OCI-LY1 (cell line): ENCODE measurements around the gene LIFR.

ENCODE experiments used
- H2AFZ ChIP-seq: fragments of 200-600 bp; sonication (generic), shearing (Covaris generic); 2 replicates; pipeline ENCODE4 v1.6.0; 2014; ENCODE audit warnings: antibody characterized with exemption, mild to moderate bottlenecking, low read length
- H3F3A ChIP-seq: fragments of 200-600 bp; sonication (generic), shearing (Covaris generic); 2 replicates; pipeline ENCODE4 v1.6.0; 2014; ENCODE audit warnings: mild to moderate bottlenecking, antibody characterized with exemption, low read length, moderate library complexity; ENCODE audit not compliant: insufficient read depth
- H3K27ac ChIP-seq: fragments of 200-600 bp; sonication (generic); 2 replicates; pipeline ENCODE4 v1.5.1; 2014; ENCODE audit warnings: low read length, mixed run types, mild to moderate bottlenecking, low read depth; ENCODE audit not compliant: poor library complexity, severe bottlenecking
- H3K27me3 ChIP-seq: fragments of 200-600 bp; sonication (generic); 2 replicates; pipeline ENCODE4 v1.6.0; 2014; ENCODE audit warnings: antibody characterized with exemption, mild to moderate bottlenecking, low read length, moderate library complexity; ENCODE audit not compliant: insufficient read depth
- H3K36me3 ChIP-seq: fragments of 200-600 bp; sonication (generic); 2 replicates; pipeline ENCODE4 v1.6.1; 2014; ENCODE audit warnings: mild to moderate bottlenecking, antibody characterized with exemption, low read length, moderate library complexity, mixed read lengths; ENCODE audit not compliant: insufficient read depth
- H3K4me1 ChIP-seq: fragments of 200-600 bp; sonication (generic); 2 replicates; pipeline ENCODE4 v1.5.1; 2014; ENCODE audit warnings: mild to moderate bottlenecking, low read length, moderate library complexity; ENCODE audit not compliant: insufficient read depth, severe bottlenecking
- H3K4me2 ChIP-seq: fragments of 200-600 bp; sonication (generic), shearing (Covaris generic); 2 replicates; pipeline ENCODE4 v1.6.1; 2014; ENCODE audit warnings: low read length
- H3K4me3 ChIP-seq: fragments of 200-600 bp; sonication (generic); 2 replicates; pipeline ENCODE4 v1.5.1; 2014; ENCODE audit warnings: low read length, low read depth, mild to moderate bottlenecking, mixed read lengths; ENCODE audit not compliant: poor library complexity, severe bottlenecking
- H3K79me2 ChIP-seq: fragments of 200-600 bp; shearing (Covaris generic); 2 replicates; pipeline ENCODE4 v1.6.1; 2016; ENCODE audit warnings: mixed run types, low read length, mixed read lengths; ENCODE audit not compliant: insufficient read depth
- H3K9ac ChIP-seq: fragments of 200-600 bp; sonication (generic), shearing (Covaris generic); 2 replicates; pipeline ENCODE4 v1.6.1; 2014; ENCODE audit warnings: mild to moderate bottlenecking, low read length, mixed read lengths
- H3K9me2 ChIP-seq: fragments of 200-600 bp; sonication (generic), shearing (Covaris generic); 2 replicates; pipeline ENCODE4 v1.6.1; 2014; ENCODE audit warnings: low read depth, mild to moderate bottlenecking, low read length, mixed read lengths
- H3K9me3 ChIP-seq: fragments of 200-600 bp; shearing (Covaris generic); 2 replicates; pipeline ENCODE4 v1.6.1; 2014; ENCODE audit warnings: low read length, mixed read lengths
- H4K20me1 ChIP-seq: fragments of 200-600 bp; sonication (generic), shearing (Covaris generic); 2 replicates; pipeline ENCODE4 v1.6.0; 2016; ENCODE audit warnings: mild to moderate bottlenecking, low read length; ENCODE audit not compliant: insufficient read depth
- EZH2 ChIP-seq: fragments of 200-600 bp; sonication (generic), shearing (Covaris generic); IDR thresholded peaks from 2 replicates; pipeline ENCODE4 v1.8.0; 2017; ENCODE audit warnings: borderline replicate concordance, mixed run types, mild to moderate bottlenecking, antibody characterized with exemption, low read length, moderate library complexity, mixed read lengths
- TF ChIP-seq, protein P1 (sequence below): fragments of 200-600 bp; sonication (generic), shearing (Covaris generic); IDR thresholded peaks from 2 replicates; pipeline ENCODE4 v1.5.1; 2017; ENCODE audit warnings: mild to moderate bottlenecking, antibody characterized with exemption, low read length, moderate library complexity, mixed read lengths

LIFR gene

DNA sequence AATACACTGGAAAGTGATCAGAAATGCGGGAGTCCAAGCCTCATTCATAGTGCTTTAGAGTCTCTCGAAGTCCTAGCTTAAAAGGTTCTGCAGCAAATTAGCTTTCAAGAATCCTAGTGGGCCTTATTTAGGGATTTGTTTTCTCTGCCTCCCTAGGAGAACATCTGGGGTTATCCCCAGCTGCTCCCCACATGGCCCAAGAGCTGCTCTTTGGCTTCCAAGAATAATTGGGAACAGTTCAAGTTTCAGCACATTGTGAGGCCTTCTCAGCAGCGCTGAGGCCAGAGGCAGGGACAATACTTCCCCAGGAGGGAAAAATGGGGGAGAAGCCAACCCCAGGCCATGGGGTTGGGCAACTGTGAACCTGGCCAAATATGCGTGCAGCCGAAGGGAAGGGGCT lies 108.7 kb downstream of the LIFR start:
- H3K36me3 ChIP-seq: no peaks in the 10 kb centered on the region
- no peak overlapping the region for H2AFZ ChIP-seq
- no peak for TF ChIP-seq EZH2
- TF ChIP-seq, protein P1, sequence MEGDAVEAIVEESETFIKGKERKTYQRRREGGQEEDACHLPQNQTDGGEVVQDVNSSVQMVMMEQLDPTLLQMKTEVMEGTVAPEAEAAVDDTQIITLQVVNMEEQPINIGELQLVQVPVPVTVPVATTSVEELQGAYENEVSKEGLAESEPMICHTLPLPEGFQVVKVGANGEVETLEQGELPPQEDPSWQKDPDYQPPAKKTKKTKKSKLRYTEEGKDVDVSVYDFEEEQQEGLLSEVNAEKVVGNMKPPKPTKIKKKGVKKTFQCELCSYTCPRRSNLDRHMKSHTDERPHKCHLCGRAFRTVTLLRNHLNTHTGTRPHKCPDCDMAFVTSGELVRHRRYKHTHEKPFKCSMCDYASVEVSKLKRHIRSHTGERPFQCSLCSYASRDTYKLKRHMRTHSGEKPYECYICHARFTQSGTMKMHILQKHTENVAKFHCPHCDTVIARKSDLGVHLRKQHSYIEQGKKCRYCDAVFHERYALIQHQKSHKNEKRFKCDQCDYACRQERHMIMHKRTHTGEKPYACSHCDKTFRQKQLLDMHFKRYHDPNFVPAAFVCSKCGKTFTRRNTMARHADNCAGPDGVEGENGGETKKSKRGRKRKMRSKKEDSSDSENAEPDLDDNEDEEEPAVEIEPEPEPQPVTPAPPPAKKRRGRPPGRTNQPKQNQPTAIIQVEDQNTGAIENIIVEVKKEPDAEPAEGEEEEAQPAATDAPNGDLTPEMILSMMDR: no peak
- H3K9me2 ChIP-seq: no peaks in the 10 kb centered on the region
- no peaks in the 10 kb centered on the region for H3K9me3 ChIP-seq
- no peak overlapping the region for H3K4me3 ChIP-seq
- H3K9ac ChIP-seq: no peak overlapping the region
- H3K4me2 ChIP-seq: no peak overlapping the region
- no peaks in the 10 kb centered on the region for H3K4me1 ChIP-seq
- H3K27ac ChIP-seq: no peak overlapping the region
- no peaks in the 10 kb centered on the region for H3F3A ChIP-seq
- no peaks in the 10 kb centered on the region for H3K79me2 ChIP-seq
- peaks cover 8% of the 10 kb centered on the region; the same call in 1 of the 2 replicates for H3K27me3 ChIP-seq
- H4K20me1 ChIP-seq: no peaks in the 10 kb centered on the region; the same call in 1 of the 2 replicates

DNA sequence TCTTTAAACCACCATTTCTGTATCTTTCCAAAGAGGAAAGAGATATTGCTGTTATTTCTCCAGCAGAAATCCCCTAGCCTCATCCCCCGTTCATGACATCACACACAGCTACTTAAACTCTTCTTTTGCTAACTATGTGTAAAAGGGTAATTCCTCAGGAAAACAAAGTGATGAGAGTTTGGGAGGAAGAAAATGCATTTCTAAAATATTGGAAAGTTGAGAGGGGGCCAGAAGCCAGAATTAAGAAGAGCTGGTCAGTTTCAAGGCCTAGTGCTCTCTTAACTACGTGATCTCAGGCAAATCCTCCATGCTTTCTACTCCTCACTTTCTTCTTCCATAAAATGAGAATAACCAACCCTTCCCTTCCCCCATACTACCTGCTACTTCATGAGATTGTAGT lies 109.4 kb downstream of the LIFR start:
- H3K9ac ChIP-seq: no peak overlapping the region
- H3K4me1 ChIP-seq: no peaks in the 10 kb centered on the region
- H3K4me3 ChIP-seq: no peak overlapping the region
- H2AFZ ChIP-seq: no peak overlapping the region
- H4K20me1 ChIP-seq: no peaks in the 10 kb centered on the region; the same call in 1 of the 2 replicates
- H3K79me2 ChIP-seq: no peaks in the 10 kb centered on the region
- no peak overlapping the region for H3K27ac ChIP-seq
- TF ChIP-seq, protein P1: no peak
- no peak for TF ChIP-seq EZH2
- H3K9me3 ChIP-seq: no peaks in the 10 kb centered on the region
- no peaks in the 10 kb centered on the region for H3K36me3 ChIP-seq
- no peak overlapping the region for H3K4me2 ChIP-seq
- H3F3A ChIP-seq: no peaks in the 10 kb centered on the region
- 0 out of 2 replicates have a peak, but pooled peaks cover 3% of the 10 kb centered on the region for H3K27me3 ChIP-seq
- H3K9me2 ChIP-seq: no peaks in the 10 kb centered on the region

DNA sequence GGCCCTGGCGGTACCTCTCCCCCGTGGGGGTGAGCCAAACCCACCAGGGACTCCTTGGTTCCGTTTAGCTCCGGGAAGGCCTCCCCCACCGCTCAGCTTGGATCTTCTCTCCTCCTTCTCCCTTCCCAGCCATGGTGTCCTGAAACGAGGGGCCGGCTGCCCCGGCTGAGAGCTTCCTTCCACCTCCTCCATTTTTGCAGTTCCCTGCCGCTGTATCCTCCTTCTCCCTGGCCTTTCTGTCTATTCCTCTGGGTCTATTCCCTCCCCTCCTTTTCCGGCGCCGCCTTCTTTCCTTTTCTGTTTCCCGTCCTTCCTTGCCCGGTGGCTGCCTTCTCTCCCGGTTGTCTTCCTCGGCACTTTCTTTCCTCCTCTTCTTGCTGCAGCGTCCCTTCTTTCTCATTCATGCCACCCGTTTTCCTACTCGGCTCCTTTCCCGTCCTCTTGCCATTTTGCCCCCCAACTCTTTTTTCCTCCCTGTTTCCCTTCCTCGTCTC lies 110.4 kb downstream of the LIFR start:
- Histone ChIP-seq H3F3A (no peaks in the 10 kb centered on the region), H3K9ac (no peak overlapping the region), H3K4me2 (no peak overlapping the region), H3K9me3 (no peaks in the 10 kb centered on the region), H4K20me1 (no peaks in the 10 kb centered on the region; the same call in 1 of the 2 replicates), H2AFZ (no peak overlapping the region), H3K27ac (no peak overlapping the region), H3K27me3 (0 out of 2 replicates have a peak, but pooled peaks cover 3% of the 10 kb centered on the region), H3K4me3 (no peak overlapping the region), H3K36me3 (no peaks in the 10 kb centered on the region), H3K9me2 (no peaks in the 10 kb centered on the region), H3K79me2 (no peaks in the 10 kb centered on the region), H3K4me1 (no peaks in the 10 kb centered on the region)
- TF ChIP-seq EZH2: no peak
- TF ChIP-seq, protein P1: no peak
